ENCODE measurements around the gene FAM124A. TPM values are rescaled to one million over a fixed set of nuclear protein-coding genes. Genes with fewer than 3 reads are reported as not detected.

The FAM124A gene
- total RNA-seq, 1 donor from 2014 or later, result 4.3 TPM

DNA sequence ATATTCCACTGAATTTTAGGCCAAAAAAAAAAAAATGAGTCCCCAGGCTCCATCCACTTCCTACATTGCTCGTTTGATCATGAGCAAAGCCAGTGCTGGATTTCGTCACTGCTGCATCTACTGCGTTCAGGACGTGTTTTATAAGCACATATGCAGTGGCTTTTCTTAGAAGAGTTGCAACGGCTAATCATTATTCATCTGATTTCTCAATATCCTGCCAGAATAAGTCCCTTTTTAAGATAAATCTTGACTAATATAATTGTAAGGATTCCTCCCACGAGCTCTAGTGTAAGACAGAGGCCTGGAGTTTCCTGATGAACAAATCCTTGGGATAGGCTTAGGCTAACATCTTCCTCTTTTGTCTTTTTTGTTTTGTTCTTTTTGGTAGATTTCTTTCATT lies 19.5 kb downstream of the FAM124A start:
- DNase-seq (ENCODE audit: low spot score), result peak; percentile 48

- DNase-seq (ENCODE audit: low spot score), result no peak
Observed at GRCh38 chr13:51243227-51243626, 21.0 kb downstream of the FAM124A start.

DNA sequence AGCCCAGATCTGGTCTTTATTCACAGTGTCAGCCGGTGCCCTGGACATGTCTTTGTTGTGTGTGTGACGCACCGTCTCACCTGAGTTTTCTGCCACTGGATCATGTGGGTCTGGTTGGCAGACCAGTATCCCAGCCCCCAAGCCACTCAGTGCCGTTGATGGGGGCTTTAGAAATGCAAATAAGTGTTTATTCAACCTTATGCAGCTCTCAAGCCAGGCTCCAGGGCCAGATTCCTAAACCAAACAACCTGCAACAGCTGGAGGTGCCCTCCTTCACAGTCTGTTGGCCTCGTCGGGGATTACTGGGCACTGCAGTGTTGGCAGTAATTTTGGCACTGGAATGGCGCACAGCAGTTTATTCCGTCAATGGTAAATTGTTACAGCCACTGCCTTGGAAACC lies 21.6 kb downstream of the FAM124A start:
- no peak for DNase-seq (ENCODE audit: low spot score)

- DNase-seq (ENCODE audit: low spot score), result no peak
Observed at GRCh38 chr13:51244637-51245405, 22.6 kb downstream of the FAM124A start.

DNA sequence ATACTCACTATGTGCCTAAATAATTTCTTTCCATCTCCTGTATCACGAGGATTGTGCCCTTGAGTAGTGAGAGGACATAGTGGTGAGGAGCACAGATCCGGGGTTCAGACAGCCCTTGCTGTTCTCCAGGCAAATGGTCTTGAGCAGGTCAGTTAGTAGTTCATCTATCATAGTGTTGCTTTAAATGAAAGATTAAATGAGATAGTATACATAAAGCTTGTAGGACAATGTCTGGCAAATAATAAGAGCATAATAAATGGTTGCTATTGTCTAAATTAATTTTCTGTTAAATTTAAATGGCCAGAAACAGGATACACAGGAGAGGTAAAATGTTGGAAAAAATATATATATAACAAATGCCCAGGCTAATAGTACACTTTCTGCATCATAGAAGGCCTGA lies 23.4 kb downstream of the FAM124A start:
- no peak for DNase-seq (ENCODE audit: low spot score)

DNA sequence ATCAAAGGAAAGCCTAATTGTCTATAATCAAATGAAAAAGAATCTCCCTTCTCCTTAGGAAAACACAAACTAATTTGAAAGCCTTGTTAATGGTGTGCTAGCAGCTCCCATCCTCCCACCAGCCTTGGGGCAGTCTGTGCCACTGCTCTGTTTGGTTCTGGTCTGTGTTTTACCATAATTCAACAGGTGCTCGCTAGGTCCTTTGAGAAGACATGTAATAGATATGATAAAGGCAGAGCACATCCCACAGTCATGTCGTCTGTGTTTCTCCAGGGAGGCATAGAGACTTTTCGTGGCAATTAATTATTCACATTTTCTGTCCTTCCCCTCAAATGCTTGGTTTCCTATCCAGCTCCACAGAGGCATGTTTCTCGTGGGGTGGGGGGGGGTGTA lies 23.8 kb downstream of the FAM124A start:
- no peak for DNase-seq (ENCODE audit: low spot score)

- no peak for DNase-seq (ENCODE audit: low spot score)
Observed at GRCh38 chr13:51246418-51247277, 24.4 kb downstream of the FAM124A start.

- no peak for DNase-seq (ENCODE audit: low spot score)
Observed at GRCh38 chr13:51249255-51249654, 27.1 kb downstream of the FAM124A start.

DNA sequence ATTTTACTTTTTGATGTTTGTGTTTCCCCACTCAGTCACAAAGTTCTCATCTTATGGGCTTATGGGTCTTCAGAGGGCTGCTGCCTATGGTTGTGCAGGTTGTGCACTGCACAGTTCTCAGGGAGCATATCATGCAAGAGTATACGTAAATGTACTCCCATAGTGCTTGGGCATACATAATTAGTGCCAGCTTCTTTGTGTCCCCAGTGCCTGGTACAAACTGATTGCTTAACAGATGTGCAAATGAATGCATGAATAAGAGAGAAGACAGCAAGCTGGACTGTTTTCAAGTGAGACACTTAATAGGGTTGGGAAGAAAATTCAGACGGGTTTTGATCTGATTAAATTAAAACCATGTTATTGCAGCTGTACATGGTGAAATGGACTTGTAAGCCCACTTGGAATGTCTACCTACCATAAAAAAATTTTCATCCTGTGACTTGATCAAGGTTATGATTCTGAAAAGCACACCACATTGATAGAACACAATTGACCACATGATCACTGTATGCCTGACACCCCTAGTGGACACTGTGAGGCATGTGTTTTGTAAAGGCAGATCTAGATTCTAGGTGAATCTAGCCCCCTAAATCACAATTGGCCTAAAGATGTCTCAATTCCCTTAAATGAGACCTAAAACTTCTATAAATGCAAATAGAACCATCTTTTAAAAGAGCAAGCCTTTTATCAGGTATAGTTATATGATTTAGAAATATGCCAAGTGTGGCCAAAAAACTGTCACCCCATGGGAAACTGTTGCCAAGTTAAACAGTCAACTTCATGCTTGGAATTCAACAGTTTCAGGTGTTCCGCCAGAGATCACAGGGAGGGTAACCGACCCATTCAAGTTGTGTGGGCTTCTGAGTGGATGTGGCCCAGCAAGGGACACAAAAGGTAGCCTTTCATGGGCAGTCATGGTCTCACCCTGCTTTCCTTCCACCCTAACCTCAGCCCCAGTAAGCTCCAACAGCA lies 27.9 kb downstream of the FAM124A start:
- DNase-seq (ENCODE audit: low spot score), result no peak

- no peak for DNase-seq (ENCODE audit: low spot score)
Observed at GRCh38 chr13:51251480-51251879, 29.3 kb downstream of the FAM124A start.

- DNase-seq (ENCODE audit: low spot score), result no peak
Observed at GRCh38 chr13:51252954-51253532, 30.8 kb downstream of the FAM124A start.

- DNase-seq (ENCODE audit: low spot score), result no peak
Observed at GRCh38 chr13:51255556-51255955, 33.4 kb downstream of the FAM124A start.

DNA sequence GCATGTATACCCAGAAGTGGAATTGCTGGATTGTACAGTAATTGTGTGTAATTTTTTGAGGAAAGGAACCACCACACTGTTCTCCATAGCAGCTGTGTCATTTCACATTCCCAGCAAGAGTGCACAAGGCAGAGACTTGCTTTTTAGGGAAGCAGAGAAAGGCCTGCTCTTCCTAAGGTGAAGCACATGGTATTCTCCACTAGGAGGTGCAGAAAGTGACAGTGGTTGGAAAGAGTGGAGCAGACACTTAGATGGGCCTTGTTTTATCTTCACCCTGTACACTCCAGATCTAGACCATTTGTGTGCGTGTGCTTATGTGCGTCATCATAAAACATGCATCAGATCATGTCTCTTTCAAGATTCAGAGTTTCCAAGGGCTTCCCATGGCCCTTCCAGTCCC lies 35.0 kb downstream of the FAM124A start:
- no peak for DNase-seq (ENCODE audit: low spot score)

DNA sequence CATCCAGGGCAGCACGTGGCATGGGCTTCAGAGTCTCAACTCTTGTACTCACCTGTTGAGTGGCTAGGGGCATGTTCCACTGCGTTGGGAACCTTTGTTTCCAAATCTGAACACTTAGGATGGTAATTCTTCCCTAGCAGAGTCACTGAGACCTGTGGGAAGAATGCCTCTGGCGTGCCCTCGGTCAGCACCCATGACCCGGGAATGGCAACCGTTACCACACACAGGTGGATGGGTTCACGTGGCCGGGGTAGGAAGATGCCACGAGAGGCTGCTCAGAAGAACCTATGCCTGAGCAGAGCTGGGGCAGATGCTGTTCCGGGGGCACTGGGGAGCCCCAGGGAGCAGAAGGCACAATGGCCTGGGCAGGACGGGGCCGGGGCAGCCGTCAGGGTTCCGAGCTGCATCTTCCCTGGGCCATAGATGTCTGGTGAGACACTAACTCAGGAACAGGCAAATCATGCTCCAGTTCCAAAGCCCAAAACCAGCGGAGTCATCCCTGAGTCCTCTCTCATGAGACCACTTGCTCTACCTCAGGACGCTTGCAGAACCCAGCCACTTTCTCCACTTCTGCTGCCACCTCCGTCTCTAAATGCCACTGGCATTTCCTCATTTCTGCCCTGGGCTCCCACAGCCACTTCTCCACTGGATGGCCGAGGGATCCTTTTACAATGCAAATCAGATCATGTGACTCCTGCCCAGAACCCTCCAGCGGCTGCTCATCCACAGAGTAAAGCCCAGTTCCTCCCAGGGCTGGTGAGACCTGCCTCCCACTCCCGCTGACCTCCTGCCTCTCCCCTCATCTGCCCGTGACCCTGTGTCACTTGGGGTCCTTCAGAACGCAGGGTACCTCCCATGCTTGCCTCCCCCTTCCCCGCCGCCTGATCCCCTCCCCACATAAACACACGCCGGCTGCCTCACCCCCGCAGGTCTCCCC lies 36.7 kb downstream of the FAM124A start:
- no peak for DNase-seq (ENCODE audit: low spot score)

DNA sequence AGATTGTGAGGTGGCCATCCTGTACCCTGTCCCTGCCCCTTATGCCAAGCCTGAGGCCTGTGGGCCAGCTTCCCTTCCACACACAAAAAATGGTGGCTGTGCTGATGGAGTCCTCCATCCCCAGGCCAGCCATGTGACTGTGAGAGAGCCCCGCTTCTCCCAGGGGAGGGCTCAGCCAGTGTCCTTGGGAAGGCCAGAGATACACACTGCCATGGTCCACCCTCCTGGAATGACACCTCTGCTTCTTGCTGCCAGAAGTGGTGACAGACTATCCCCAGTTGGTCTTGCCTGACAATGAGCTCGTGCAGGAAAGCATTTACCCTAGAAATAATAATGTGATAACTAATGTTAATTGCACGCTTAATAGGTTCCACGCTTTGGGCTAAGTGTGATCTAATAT lies 38.0 kb downstream of the FAM124A start:
- no peak for DNase-seq (ENCODE audit: low spot score)

- DNase-seq (ENCODE audit: low spot score), result no peak
Observed at GRCh38 chr13:51261610-51262249, 39.5 kb downstream of the FAM124A start.

DNA sequence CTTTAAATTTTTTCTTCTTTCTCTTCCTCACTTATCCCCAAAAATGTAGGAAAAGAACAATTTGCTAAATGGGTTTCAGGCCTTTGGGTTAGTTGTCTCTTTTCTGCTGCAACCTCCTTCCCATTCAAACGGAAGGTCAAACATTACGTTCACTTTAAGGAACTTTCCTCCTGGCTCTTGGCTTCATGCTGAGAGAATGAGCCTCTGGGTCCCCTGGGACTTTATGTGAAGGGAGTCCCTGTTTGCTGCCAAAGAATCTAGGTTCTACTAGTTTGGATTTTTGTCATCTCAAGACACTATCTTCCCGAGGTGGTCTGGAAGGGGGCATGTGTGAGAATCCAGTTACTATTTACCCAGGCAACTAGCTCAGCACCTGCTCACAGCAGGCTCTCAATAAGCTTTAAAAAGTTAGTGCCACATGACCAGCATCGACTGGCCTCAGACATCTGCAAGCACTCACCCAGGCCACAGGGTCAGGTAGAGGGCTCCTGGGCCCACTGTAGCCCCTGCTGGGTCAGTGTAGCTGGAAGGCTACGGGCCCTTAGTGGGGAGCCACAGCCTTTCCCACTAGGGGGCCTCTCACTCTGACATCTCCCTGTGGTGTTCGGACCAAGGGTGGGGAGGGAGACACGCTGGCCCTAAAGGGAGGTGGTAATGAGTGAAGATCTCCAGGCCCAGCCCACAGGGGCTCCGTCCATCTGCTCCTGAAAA lies 40.5 kb downstream of the FAM124A start:
- DNase-seq (ENCODE audit: low spot score), result no peak

DNA sequence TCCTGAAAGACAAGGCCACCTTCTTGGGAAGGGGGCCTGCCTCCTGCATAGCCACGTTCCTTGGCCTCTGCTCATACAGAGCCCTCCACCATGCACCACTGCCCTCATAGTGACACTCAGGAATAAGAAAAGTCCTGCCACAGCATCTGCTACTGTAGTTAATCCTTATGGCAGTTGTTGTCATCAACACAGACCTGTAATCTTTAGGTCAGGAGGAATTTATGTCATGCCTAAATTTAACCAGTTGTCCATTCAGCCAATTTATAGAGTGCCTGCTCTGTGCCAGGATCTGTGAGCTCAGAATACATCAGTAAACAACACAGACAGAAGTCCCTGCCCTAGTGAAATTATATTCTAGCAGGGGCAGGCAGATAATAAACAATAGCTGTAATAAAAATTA lies 44.4 kb downstream of the FAM124A start:
- no peak for DNase-seq (ENCODE audit: low spot score)

GRCh38 chr13:51267622-51268021 lies 45.4 kb downstream of the FAM124A start:
- no peak for DNase-seq (ENCODE audit: low spot score)

Measured in mucosa of gallbladder (tissue), 1 donor.